GM23338 (cell line): ENCODE results near the gene FBRS. TPM values are rescaled to one million over a fixed set of nuclear protein-coding genes. Genes with fewer than 3 reads are reported as not detected.

Experiments used
- ATAC-seq: fragments of 200-7000 bp; cut with Tn5 transposase; 3 replicates; pipeline ENCODE4 v1.9.1; 2020
- DNase-seq: peaks from one replicate; pipeline ENCODE4 v3.0.0-alpha.2; 2015; ENCODE audit warnings: low spot score
- H2AFZ ChIP-seq: fragments of 200-600 bp; sonication (generic); 2 replicates; pipeline ENCODE4 v1.8.0; 2016; ENCODE audit warnings: antibody characterized with exemption, mild to moderate bottlenecking, moderate library complexity
- H3F3A ChIP-seq: fragments of 200-600 bp; sonication (generic); replicated peaks from 2 replicates; pipeline ENCODE4 v1.8.0; 2017; ENCODE audit warnings: antibody characterized with exemption, mixed run types, low read depth
- H3K27ac ChIP-seq: fragments of 200-600 bp; sonication (generic); 2 replicates; pipeline ENCODE4 v1.6.1; 2016; ENCODE audit warnings: low read depth
- H3K27me3 ChIP-seq: fragments of 200-600 bp; sonication (generic); 2 replicates; pipeline ENCODE4 v1.8.0; 2016; ENCODE audit warnings: mild to moderate bottlenecking, mixed run types, moderate library complexity; ENCODE audit not compliant: insufficient read depth
- H3K36me3 ChIP-seq: fragments of 200-600 bp; sonication (generic); 2 replicates; pipeline ENCODE4 v1.8.0; 2016; ENCODE audit warnings: mild to moderate bottlenecking; ENCODE audit not compliant: insufficient read depth
- H3K4me1 ChIP-seq: fragments of 200-600 bp; sonication (generic); 2 replicates; pipeline ENCODE4 v1.8.0; 2016; ENCODE audit warnings: mild to moderate bottlenecking, moderate library complexity; ENCODE audit not compliant: insufficient read depth
- H3K4me2 ChIP-seq: fragments of 200-600 bp; sonication (generic); 2 replicates; pipeline ENCODE4 v1.7.1; 2017; ENCODE audit warnings: mixed run types
- H3K4me3 ChIP-seq: fragments of 200-600 bp; sonication (generic); 2 replicates; pipeline ENCODE4 v1.6.1; 2016; ENCODE audit warnings: mixed run types
- H3K79me2 ChIP-seq: fragments of 200-600 bp; sonication (generic); replicated peaks from 2 replicates; pipeline ENCODE4 v1.8.0; 2017; ENCODE audit warnings: mild to moderate bottlenecking; ENCODE audit not compliant: insufficient read depth
- H3K9me2 ChIP-seq: fragments of 200-600 bp; sonication (generic); 2 replicates; pipeline ENCODE4 v1.8.0; 2017; ENCODE audit not compliant: insufficient read depth
- H4K20me1 ChIP-seq: fragments of 200-600 bp; sonication (generic); replicated peaks from 2 replicates; pipeline ENCODE4 v1.8.0; 2017; ENCODE audit warnings: mild to moderate bottlenecking; ENCODE audit not compliant: insufficient read depth
- H3K27ac Mint-ChIP-seq: 2 replicates; pipeline ENCODE4 v1.8.0; 2020; ENCODE audit warnings: inconsistent platforms, mild to moderate bottlenecking, moderate library complexity, mixed read lengths
- H3K27me3 Mint-ChIP-seq: 3 replicates; pipeline ENCODE4 v1.8.0; 2022; ENCODE audit warnings: low read depth, mild to moderate bottlenecking, moderate library complexity, mixed read lengths, inconsistent platforms; ENCODE audit not compliant: insufficient read depth, poor library complexity
- H3K36me3 Mint-ChIP-seq: 3 replicates; pipeline ENCODE4 v1.8.0; 2021; ENCODE audit warnings: low read depth, mild to moderate bottlenecking, inconsistent platforms, moderate library complexity, mixed read lengths
- H3K4me1 Mint-ChIP-seq: 3 replicates; pipeline ENCODE4 v1.8.0; 2020; ENCODE audit warnings: mild to moderate bottlenecking, inconsistent platforms, mixed read lengths
- H3K4me3 Mint-ChIP-seq: 3 replicates; pipeline ENCODE4 v1.8.0; 2021; ENCODE audit warnings: moderate library complexity, mild to moderate bottlenecking, inconsistent platforms, mixed read lengths
- H3K9me3 Mint-ChIP-seq: 3 replicates; pipeline ENCODE4 v1.8.0; 2020; ENCODE audit warnings: moderate library complexity, mild to moderate bottlenecking, inconsistent platforms, mixed read lengths
- CTCF ChIP-seq, 2 experiments: fragments of 200-600 bp in 1 of 2; sonication (generic) in 1 of 2; conservative IDR thresholded peaks; 2 replicates each; pipeline versions ENCODE4 v1.5.1 to v1.6.1; 2016 to 2017; ENCODE audit warnings: antibody characterized with exemption in 2 of 2, low read depth in 2 of 2, mild to moderate bottlenecking in 2 of 2, moderate library complexity in 1 of 2
- ETS1 ChIP-seq: IDR thresholded peaks from 2 replicates; pipeline ENCODE4 v1.6.1; 2016; ENCODE audit warnings: antibody characterized with exemption
- EZH2 ChIP-seq: fragments of 200-600 bp; sonication (generic); IDR thresholded peaks from one replicate; pipeline ENCODE4 v1.8.0; 2017; ENCODE audit warnings: antibody characterized with exemption, mild to moderate bottlenecking, low read depth; ENCODE audit not compliant: unreplicated experiment
- NANOG ChIP-seq: IDR thresholded peaks from 2 replicates; pipeline ENCODE4 v1.6.1; 2016; ENCODE audit warnings: antibody characterized with exemption, borderline replicate concordance
- STAT1 ChIP-seq: IDR thresholded peaks from one replicate; pipeline ENCODE4 v1.6.1; 2016; ENCODE audit warnings: antibody characterized with exemption; ENCODE audit not compliant: unreplicated experiment
- ZNF331 ChIP-seq: fragments of 250-450 bp; sonication (Bioruptor Pico); IDR thresholded peaks from 2 replicates; pipeline ENCODE4 v1.5.0; 2020; ENCODE audit warnings: low read depth, mild to moderate bottlenecking, moderate library complexity
- polyA plus RNA-seq: library from polyadenylated mRNA; unstranded; fragments of >200 nt; fragmentation: Nextera tagmentation; extraction: Ambion mirVana; gene quantifications from 2 replicates; pipeline ENCODE4 v1.2.1, GENCODE V29; 2016
- total RNA-seq: library from RNA; depleted of rRNA; stranded (reverse); fragments of >200 nt; shearing (Covaris generic); gene quantifications from 2 replicates; pipeline ENCODE4 v1.2.3, GENCODE V29; 2014
- TF ChIP-seq, protein P1 (sequence below): fragments of 250-450 bp; sonication (Bioruptor Pico); IDR thresholded peaks from 2 replicates; pipeline ENCODE4 v1.5.0; 2020; ENCODE audit warnings: mild to moderate bottlenecking, moderate library complexity

FBRS gene
- total and polyA plus RNA-seq, 2 experiments from 2014 or later: 2.3 to 7.2 TPM

- Histone ChIP-seq H3K79me2 (no peaks in the 10 kb centered on the region), H3F3A (0 out of 2 replicates have a peak, but pooled peaks cover 6% of the 10 kb centered on the region), H4K20me1 (no peaks in the 10 kb centered on the region), H3K27ac (no peak overlapping the region), H3K4me3 (no peak overlapping the region), H2AFZ (peak overlapping the region; percentile 93; the same call in 1 of the 2 replicates), H3K4me2 (no peak overlapping the region), H3K4me1 (no peaks in the 10 kb centered on the region), H3K27me3 (no peaks in the 10 kb centered on the region), H3K36me3 (no peaks in the 10 kb centered on the region), H3K9me2 (no peaks in the 10 kb centered on the region)
- H3K9me3 Mint-ChIP-seq: 0 out of 3 replicates have a peak, but pooled peaks cover 2% of the 10 kb centered on the region
- H3K36me3 Mint-ChIP-seq: no peaks in the 10 kb centered on the region
- ATAC-seq: peak; percentile 92
- peaks cover 5% of the 10 kb centered on the region for H3K27me3 Mint-ChIP-seq
- DNase-seq: peak; percentile 95
- TF ChIP-seq CTCF (conservative IDR thresholded peaks at IDR 0.05; ENCODE audit: low read depth in 2 of 2) (peak; percentile 97 to 100), NANOG (no peak)
- peaks cover 1% of the 10 kb centered on the region; the same call in 2 of the 3 replicates for H3K4me1 Mint-ChIP-seq
- H3K27ac Mint-ChIP-seq: no peak overlapping the region
- H3K4me3 Mint-ChIP-seq: no peak overlapping the region
Observed at GRCh38 chr16:30615358-30616091, 42.7 kb upstream of the FBRS start.

DNA sequence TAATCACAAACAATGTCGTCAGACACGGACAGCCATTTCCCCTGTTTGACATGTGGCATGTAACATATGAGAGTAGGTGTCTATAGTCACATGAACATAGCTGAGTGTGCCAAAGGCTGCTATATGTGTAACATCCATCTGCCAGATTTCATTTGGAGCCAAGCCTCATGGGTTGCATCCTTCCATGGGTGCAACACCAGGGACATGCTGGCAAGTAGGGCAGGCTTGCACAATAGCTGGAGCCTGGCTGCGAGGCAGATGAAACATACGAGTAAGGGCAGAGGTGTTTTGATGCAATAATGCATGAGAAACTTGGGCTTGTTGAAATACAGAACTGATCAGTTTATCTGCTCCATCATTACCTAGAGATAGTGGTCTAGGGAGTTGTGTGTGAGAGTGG, 39.0 kb upstream of the FBRS start:
- no peaks in the 10 kb centered on the region for H4K20me1 ChIP-seq
- H3K27ac Mint-ChIP-seq: no peak overlapping the region
- no peak overlapping the region for H3K4me2 ChIP-seq
- no peak overlapping the region for H3K27ac ChIP-seq
- peaks cover under 1% of the 10 kb centered on the region for H3K27me3 Mint-ChIP-seq
- peaks cover 12% of the 10 kb centered on the region; the same call in 2 of the 3 replicates for H3K4me1 Mint-ChIP-seq
- TF ChIP-seq EZH2 (no peak), ETS1 (no peak), STAT1 (no peak), NANOG (no peak), CTCF (conservative IDR thresholded peaks at IDR 0.05; ENCODE audit: low read depth in 2 of 2) (no peak), ZNF331 (no peak)
- TF ChIP-seq, protein P1, sequence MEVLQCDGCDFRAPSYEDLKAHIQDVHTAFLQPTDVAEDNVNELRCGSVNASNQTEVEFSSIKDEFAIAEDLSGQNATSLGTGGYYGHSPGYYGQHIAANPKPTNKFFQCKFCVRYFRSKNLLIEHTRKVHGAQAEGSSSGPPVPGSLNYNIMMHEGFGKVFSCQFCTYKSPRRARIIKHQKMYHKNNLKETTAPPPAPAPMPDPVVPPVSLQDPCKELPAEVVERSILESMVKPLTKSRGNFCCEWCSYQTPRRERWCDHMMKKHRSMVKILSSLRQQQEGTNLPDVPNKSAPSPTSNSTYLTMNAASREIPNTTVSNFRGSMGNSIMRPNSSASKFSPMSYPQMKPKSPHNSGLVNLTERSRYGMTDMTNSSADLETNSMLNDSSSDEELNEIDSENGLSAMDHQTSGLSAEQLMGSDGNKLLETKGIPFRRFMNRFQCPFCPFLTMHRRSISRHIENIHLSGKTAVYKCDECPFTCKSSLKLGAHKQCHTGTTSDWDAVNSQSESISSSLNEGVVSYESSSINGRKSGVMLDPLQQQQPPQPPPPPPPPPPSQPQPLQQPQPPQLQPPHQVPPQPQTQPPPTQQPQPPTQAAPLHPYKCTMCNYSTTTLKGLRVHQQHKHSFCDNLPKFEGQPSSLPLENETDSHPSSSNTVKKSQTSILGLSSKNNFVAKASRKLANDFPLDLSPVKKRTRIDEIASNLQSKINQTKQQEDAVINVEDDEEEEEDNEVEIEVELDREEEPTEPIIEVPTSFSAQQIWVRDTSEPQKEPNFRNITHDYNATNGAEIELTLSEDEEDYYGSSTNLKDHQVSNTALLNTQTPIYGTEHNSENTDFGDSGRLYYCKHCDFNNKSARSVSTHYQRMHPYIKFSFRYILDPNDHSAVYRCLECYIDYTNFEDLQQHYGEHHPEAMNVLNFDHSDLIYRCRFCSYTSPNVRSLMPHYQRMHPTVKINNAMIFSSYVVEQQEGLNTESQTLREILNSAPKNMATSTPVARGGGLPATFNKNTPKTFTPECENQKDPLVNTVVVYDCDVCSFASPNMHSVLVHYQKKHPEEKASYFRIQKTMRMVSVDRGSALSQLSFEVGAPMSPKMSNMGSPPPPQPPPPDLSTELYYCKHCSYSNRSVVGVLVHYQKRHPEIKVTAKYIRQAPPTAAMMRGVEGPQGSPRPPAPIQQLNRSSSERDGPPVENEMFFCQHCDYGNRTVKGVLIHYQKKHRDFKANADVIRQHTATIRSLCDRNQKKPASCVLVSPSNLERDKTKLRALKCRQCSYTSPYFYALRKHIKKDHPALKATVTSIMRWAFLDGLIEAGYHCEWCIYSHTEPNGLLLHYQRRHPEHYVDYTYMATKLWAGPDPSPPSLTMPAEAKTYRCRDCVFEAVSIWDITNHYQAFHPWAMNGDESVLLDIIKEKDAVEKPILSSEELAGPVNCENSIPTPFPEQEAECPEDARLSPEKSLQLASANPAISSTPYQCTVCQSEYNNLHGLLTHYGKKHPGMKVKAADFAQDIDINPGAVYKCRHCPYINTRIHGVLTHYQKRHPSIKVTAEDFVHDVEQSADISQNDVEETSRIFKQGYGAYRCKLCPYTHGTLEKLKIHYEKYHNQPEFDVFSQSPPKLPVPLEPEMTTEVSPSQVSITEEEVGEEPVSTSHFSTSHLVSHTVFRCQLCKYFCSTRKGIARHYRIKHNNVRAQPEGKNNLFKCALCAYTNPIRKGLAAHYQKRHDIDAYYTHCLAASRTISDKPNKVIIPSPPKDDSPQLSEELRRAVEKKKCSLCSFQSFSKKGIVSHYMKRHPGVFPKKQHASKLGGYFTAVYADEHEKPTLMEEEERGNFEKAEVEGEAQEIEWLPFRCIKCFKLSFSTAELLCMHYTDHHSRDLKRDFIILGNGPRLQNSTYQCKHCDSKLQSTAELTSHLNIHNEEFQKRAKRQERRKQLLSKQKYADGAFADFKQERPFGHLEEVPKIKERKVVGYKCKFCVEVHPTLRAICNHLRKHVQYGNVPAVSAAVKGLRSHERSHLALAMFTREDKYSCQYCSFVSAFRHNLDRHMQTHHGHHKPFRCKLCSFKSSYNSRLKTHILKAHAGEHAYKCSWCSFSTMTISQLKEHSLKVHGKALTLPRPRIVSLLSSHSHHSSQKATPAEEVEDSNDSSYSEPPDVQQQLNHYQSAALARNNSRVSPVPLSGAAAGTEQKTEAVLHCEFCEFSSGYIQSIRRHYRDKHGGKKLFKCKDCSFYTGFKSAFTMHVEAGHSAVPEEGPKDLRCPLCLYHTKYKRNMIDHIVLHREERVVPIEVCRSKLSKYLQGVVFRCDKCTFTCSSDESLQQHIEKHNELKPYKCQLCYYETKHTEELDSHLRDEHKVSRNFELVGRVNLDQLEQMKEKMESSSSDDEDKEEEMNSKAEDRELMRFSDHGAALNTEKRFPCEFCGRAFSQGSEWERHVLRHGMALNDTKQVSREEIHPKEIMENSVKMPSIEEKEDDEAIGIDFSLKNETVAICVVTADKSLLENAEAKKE (CRISPR knock-in tag): no peak
- DNase-seq (no peak), ATAC-seq (no peak)
- H3K9me2 ChIP-seq: no peaks in the 10 kb centered on the region
- H3K36me3 ChIP-seq: no peaks in the 10 kb centered on the region
- no peak overlapping the region for H3K4me3 ChIP-seq
- H3K27me3 ChIP-seq: no peaks in the 10 kb centered on the region
- H3K36me3 Mint-ChIP-seq: no peaks in the 10 kb centered on the region
- peaks cover 2% of the 10 kb centered on the region; the same call in 1 of the 3 replicates for H3K9me3 Mint-ChIP-seq
- no peaks in the 10 kb centered on the region for H3F3A ChIP-seq
- H3K4me1 ChIP-seq: no peaks in the 10 kb centered on the region
- no peaks in the 10 kb centered on the region for H3K79me2 ChIP-seq
- no peak overlapping the region for H3K4me3 Mint-ChIP-seq
- no peak overlapping the region for H2AFZ ChIP-seq
